GM18951 (cell line): ENCODE measurements around the gene RGS7.
"Not testable (repeated sequence)": the region's sequence is repeated elsewhere in the genome, so short reads cannot be mapped to it uniquely, and the experiment has no call there.

ENCODE experiments used
- POLR2A ChIP-seq: IDR thresholded peaks from 4 replicates; pipeline ENCODE4 v1.6.1; 2011; ENCODE audit warnings: mild to moderate bottlenecking; ENCODE audit not compliant: insufficient read length, insufficient read depth; ENCODE audit errors: extremely low read depth
- in situ Hi-C: fragments of 300-500 bp; cut with MboI; formaldehyde crosslinking; loops from one replicate; pipeline ENCODE4 v1.12.0; 2022; ENCODE audit warnings: low sequenced_read_pairs, mixed read lengths, inconsistent platforms; ENCODE audit not compliant: unreplicated experiment

The RGS7 gene

DNA sequence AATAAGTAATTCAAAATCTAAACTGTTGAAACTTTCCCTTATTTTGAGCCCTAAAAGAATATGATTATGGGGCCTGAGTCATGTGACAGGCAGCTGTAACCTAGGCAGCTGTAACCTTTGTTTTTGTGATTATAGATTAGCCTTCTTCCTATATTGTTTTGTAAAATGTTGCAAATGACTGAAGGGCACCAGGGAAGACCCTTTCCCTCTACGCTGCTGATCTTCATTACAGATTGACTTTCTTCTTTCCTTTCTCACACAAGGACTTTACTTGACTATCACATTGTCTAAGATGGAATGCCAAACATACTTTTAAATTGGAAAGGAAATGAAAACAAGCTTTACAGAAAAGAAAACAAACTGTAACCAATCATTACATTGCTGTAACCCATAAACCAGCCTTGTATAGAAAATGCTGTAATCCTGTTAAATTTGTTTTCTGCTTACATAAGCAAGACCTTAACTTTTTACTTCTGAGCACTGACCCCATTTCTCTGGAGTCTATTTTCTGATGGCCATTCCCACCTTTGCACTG lies 242.2 kb downstream of the RGS7 start:
- TF ChIP-seq POLR2A: no peak
- in situ Hi-C loops: no loop called here

DNA sequence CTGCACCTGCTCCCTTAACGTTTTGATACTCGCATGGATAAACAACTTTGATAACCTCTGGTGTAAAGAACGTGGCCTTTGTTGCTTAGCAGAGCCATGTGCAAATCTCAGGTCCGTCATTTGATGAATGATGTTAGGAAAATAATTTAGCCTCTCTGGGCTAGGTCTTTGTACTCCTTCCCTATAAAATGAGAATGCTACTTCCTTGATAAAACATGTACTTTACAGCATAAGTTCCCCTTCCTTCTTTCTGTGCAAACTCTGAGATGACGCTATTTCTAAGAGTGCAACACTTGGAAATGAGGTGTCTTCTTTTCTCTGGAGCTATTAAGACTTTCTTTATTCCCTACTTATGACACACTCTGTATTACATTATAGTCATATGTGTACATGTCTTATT lies 243.4 kb downstream of the RGS7 start:
- in situ Hi-C loops: no loop called here
- no peak for TF ChIP-seq POLR2A

DNA sequence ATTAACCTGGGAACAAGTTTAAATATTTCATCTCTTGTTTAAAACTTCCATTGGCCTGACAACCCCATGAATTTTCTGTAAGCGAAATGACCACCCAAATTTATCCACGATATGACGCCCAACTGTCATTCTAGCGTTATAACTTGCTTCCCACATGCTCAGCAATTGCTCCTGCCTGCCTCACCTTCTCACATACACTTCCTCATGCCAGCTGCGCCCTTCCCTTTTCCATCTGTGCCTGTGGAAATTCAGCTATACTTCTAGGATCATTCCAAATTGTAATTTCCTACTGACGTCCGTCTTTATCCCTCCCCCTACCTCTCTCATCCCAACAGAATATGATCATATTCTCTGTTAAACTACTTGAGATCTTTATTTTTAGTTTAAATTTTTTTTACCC lies 248.0 kb downstream of the RGS7 start:
- in situ Hi-C loops: no loop called here
- TF ChIP-seq POLR2A: no peak

DNA sequence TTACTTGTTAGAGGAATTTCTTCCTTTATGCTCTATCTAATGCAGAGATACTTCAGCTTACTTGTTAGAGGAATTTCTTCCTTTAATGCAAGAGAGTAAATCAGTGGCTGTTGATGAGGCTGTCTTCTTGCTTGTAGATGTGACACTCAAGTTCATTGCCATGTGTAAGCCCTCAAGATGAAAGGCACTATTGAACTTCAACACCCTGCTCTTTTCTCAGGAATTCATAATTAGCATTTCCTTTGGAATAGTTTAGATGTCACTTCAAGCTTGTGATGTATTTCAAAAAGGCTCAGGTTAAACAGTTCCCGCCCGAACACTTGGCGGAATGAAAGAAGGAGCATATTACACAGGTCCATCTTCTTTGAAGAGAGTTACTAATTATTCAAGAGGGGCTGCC lies 251.9 kb downstream of the RGS7 start:
- no peak for TF ChIP-seq POLR2A
- in situ Hi-C loops: no loop called here

DNA sequence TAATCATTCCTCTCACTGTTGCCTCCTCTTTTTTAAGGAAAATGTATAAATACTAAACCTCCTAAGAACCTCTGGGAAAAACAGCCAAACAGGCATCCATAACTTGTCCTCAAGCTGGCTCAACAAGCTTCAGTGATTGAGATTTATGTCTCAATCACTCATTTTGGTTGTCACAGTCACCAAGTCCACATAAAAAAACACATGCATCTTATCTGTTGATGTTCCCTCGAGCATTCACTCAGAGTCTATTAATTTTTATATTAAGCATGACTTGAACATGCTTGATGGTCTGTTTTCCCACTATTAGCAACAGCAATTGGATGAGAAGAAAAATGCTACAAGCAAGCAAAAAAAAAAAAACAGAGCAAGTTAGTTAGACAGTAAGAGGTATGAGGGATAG lies 254.3 kb downstream of the RGS7 start:
- TF ChIP-seq POLR2A: no peak

DNA sequence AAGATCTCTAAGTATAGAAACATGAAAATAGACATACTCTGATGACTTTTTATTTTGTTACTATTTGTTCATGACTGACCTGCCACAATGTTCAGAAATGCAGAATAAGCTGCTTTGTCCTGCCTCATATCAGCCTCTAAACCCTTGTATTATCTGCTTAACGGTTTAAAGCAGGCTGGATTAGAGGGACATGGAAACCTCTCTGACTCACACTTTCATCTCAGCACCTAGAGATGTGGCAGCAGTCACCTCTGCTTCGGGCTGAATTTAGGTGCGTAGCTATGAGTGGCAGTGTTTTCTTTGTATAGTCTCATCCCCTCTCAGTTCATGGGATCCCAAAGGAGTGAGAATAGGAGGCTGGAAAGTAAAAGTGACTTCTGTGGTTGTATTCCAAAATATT lies 255.4 kb downstream of the RGS7 start:
- in situ Hi-C loops: no loop called here
- TF ChIP-seq POLR2A: no peak

More for the DNA sequence above, 254.3 kb downstream of the RGS7 start:
- in situ Hi-C loops: no loop called here

DNA sequence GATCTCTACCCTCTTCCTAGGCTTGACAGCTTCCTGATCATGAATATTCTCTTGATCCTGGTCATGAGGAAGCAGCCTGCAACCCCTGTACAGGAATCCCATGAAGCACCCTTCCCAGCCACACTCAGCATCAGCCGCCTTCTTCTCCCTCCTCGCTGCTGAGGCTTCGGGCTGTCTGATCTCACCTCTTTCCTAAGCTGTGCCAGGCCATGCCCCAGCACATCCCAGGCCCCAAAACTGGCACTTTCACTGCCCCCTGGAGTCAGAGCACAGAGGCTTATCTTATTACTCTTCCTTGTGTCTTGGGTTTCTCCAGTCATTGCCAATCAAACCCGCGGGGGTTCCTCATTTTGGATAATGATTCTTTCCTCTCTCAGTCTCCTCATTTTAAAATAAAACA lies 259.5 kb downstream of the RGS7 start:
- TF ChIP-seq POLR2A: no peak
- in situ Hi-C loops: no loop called here

DNA sequence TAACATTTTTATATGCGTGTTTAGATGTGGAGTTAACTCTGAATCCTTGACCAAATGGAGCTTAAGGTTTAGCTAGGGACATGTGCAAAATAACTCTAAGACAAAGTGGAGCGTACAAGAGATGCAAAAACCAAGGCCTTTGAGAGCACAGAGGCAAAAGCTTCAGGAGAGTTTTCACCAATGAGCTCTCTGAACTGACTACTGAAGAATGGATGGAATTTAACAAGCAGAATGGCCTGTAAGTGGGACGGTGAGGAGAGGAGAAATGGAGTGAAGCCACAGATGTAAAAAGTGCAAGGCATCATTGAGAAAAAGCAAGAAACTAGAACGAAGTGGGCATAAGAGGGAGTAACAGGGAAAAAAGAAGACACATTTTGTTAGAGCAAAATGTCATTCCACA lies 260.0 kb downstream of the RGS7 start:
- in situ Hi-C loops: no loop called here
- no peak for TF ChIP-seq POLR2A

DNA sequence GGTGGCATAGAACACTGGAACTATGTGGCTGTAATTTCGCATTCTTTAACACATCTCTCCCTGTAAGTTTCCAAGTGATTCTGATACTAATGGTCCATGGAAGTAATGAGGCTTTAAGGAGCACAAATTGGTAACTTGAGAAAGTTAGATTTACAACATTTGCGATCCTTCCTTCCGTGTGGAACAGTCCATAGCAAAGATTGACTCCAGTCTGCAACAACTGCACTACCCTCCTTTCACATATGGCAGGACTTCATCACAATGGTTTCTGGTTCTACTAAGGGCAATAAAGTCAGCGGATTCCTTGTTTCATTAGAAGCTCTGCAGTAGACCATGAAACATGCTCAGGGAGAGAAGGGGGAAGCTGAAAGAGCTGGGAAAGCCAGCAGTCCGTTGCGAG lies 261.2 kb downstream of the RGS7 start:
- TF ChIP-seq POLR2A: no peak
- in situ Hi-C loops: no loop called here

DNA sequence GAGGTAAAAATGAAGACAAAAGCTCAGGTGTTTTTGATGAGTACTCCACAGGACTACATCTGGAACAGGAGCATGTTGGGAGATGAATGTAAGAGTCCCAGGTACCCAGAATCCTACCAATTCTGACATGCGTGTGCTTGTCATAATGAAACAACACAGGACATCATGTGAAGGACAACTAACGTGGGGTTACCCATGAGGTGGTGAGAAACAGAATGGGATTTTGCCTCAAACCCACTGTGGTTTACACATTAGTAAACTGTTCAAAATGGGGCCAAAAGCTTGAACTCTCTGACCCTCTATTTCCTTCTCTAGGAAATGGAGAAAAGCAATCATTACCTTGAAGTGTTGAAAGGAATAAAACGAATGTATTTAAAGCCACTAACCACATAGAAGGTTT lies 266.2 kb downstream of the RGS7 start:
- no peak for TF ChIP-seq POLR2A
- in situ Hi-C loops: no loop called here

DNA sequence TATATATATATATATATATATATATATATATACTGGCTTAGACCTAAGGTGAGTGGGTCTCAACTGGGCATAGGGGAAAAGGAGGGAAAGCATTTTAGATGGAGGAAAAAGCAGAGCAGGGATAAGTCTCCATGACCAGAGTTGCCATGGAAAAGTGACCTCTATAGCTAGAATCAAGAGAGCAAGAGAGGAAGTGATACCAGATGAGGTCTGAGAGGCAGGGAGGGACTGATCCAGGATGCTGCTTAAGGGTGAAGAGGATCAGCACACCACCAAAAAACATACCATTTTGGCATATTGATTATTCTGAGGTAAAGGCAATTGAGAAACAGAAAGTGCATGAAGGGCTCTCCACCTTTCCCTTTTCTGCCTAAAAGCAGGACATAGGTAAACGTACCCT lies 267.9 kb downstream of the RGS7 start:
- in situ Hi-C loops: not testable (repeated sequence)

DNA sequence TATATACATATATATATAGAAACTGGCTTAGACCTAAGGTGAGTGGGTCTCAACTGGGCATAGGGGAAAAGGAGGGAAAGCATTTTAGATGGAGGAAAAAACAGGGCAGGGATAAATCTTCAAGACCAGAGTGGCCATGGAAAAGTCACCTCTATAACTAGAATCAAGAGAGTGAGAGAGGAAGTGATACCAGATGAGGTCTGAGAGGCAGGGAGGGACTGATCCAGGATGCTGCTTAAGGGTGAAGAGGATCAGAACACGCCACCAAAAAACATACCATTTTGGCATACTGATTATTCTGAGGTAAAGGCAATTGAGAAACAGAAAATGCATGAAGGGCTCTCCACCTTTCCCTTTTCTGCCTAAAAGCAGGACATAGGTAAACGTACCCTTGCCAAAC lies 268.9 kb downstream of the RGS7 start:
- in situ Hi-C loops: not testable (repeated sequence)

DNA sequence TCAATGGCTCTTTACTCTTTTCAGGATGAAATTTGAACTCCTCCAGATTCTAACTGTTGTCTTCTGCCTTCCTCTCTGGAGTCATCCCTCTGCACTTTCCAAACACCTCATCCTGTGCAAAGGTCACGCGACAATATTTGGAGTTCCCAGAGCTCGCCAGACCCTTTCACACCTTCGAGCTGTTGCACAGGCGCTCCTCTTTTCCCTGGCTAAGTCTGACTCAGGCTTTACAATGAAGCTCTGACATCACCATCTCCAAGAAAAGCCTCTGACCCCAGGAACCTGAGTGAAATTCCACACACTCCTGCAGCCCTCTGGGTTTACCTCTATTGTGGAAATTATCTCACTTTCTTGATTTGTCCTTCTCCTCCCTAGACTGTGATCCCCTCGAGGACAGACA lies 270.3 kb downstream of the RGS7 start:
- no peak for TF ChIP-seq POLR2A
- in situ Hi-C loops: no loop called here

DNA sequence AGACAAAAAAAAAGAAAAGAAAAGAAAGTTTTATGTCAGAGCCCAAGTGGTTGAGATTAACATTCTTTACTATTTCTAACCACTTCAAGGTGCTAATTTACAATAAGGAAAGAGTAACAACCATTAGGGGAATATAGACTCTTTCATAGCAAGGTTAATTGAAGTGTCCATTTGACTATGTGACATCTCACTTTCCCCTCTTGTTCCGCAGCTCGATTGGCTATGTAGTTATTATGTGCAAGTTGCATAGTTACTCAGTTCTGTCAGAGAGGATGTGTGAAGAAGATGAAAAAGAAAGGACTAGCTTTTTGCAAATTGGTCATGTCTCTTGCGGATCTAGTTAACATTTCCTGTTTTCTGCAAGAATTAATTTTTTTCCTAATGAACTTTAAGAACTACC lies 273.7 kb downstream of the RGS7 start:
- TF ChIP-seq POLR2A: no peak
- in situ Hi-C loops: no loop called here

DNA sequence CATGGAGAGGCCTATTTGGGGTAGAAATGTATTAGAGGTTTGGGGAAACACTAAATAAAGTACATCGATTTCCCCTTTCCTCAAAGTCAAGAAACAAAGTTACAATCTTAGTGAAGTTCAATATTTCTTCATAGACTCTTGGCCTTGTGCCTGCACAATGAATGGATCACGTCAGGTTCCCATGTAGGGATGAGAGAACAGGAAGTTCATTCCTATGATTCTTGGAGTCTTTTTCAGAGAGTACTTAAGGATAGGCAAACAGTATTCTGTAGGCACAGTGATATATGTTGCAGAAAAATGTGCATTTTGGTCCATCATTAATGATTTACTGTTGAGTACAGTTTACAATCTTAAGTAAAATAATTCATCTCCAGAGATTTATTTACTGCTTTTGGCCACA lies 275.5 kb downstream of the RGS7 start:
- in situ Hi-C loops: no loop called here
- TF ChIP-seq POLR2A: no peak
